SH-SY5Y (cell line): Measurements from ENCODE around the gene CYSLTR2.

Experiments used
- GATA2 ChIP-seq: IDR thresholded peaks from 2 replicates; pipeline ENCODE4 v1.6.1; 2011; ENCODE audit warnings: mild to moderate bottlenecking, low read depth, low read length
- GATA3 ChIP-seq: IDR thresholded peaks from 2 replicates; pipeline ENCODE4 v1.6.1; 2011; ENCODE audit warnings: low read depth, mild to moderate bottlenecking, low read length, moderate library complexity

DNA sequence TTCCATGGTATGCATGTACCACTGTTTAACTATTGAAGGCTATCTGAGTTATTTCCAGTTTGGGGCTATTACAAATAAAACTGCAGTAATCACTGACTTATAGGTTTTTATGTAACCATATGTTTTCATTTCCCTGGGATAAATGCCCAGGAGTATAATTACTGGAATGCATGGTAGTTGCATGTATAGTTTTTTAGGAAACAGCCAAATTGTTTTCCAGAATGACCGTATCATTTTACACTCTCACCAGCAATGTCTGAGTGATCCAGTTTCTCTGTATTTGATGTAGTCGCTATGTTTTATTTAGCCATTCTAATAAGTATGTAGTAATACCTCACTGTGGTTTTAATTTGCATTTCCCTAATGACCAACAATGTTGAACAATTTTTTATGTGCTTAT is 42.0 kb downstream of the CYSLTR2 start:
- TF ChIP-seq GATA3 (no peak), GATA2 (no peak)
